Amniotic stem cell (primary cell): ENCODE data around the gene IMMP1L.

Experiments used
- DNase-seq: peaks from one replicate; lab custom pipeline; 2025; lab: John Stamatoyannopoulos, UW

IMMP1L gene

DNA sequence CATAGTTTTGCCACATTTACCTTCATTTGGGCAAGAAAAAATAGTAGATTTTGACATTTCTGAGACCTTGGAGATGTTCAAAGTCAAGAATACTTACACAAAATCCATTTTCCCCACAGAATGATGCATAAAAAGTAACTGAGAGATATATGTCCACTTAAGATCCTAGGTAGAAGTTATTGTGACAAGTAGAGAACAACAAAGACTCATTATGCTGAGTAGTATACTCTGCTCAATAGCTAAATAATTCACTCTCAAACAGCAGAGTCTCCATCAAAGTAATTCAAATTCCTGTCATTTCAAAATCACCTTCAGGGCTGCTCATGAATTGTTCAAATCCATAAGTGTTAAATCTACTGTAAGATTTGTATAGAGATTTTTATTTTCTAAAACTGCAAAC is 35.3 kb downstream of the IMMP1L start:
- DNase-seq, result no peak

- DNase-seq, result no peak
Measured at GRCh38 chr11:31464436-31464835, 45.0 kb downstream of the IMMP1L start.

- no peak for DNase-seq
Measured at GRCh38 chr11:31455177-31455576, 54.2 kb downstream of the IMMP1L start.

GRCh38 chr11:31450841-31451240 is 58.6 kb downstream of the IMMP1L start:
- no peak for DNase-seq

DNA sequence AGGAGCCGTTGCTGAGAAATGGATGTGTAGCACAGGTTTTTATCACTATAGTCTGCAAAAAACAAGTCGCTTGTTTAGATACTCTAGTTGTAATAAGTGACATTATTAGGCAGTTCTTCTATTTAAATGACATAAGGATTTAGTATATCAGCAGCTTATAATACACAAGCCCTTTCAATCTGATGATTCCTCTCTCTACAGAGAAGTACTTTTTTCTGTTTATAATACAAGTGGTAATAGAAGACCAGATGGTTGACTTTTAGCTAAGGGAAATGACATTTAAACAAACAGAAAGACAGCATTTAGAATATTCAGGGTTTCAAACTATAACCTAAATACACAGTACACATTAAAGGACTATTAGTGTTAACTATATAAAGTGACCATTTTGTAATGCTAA is 60.4 kb downstream of the IMMP1L start:
- DNase-seq, result no peak

DNA sequence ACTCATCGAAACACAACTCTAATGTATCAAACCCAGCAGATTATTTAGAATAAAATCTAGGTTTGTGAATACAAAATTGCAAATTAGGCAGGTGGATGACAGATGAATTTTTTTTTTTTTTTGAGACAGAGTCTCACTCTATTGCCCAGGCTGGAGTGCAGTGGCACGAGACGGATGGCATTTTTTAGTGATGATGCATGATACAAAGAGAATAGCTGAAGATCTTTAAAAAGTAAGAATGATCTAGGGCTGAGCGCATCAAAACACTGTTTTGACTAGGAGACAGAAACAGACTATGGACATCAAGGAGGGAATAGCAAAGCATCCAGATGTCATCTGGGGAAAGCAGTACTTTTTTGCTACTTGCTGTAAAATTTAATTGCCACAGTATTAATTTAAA is 63.8 kb downstream of the IMMP1L start:
- no peak for DNase-seq

GRCh38 chr11:31443802-31444201 is 65.6 kb downstream of the IMMP1L start:
- DNase-seq, result no peak

GRCh38 chr11:31442086-31442485 is 67.3 kb downstream of the IMMP1L start:
- no peak for DNase-seq

DNA sequence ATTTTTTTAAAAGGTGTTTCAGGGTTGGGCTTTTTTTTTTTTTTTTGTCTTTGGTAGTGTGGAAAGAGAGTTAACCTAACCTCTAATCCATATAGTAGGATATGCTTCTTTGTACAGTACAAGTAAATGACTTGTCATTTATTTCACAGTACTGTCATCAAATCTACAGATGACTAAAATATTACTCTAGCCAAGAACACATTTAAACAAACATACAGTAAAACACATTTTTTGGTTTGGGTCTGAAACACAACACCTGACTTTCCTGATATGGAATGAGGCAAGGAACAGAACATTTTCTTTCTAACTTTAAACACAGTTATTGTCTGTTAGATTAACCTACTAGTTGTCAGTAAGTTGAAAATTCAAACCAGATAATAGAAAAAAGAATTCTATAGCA is 68.1 kb downstream of the IMMP1L start:
- no peak for DNase-seq

- peak; percentile 30 for DNase-seq
Measured at GRCh38 chr11:31437742-31438435, 71.5 kb downstream of the IMMP1L start.

- no peak for DNase-seq
Measured at GRCh38 chr11:31433851-31434250, 75.6 kb downstream of the IMMP1L start.

GRCh38 chr11:31424652-31425051 is 84.8 kb downstream of the IMMP1L start:
- no peak for DNase-seq

GRCh38 chr11:31422703-31423102 is 86.7 kb downstream of the IMMP1L start:
- no peak for DNase-seq

DNA sequence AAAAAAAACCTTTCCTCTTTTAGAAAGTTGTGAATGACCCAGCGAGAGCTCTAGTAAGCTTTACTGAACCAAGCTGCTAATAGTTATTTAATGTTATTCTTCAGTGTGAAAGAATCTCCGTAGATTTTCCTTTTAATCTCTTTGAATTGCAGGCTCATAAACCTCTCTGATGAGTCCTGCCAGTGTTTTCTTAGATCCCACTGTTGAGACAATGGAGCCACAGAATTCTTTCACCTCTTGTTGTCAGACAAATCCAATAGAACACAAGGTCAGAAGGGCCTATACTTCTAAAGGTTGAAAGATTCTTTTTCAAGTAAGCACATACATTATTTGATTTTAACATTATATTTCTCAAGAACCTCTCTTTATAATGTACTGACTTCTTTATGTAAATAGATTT is 87.6 kb downstream of the IMMP1L start:
- no peak for DNase-seq

GRCh38 chr11:31419669-31420068 is 89.8 kb downstream of the IMMP1L start:
- DNase-seq, result no peak

DNA sequence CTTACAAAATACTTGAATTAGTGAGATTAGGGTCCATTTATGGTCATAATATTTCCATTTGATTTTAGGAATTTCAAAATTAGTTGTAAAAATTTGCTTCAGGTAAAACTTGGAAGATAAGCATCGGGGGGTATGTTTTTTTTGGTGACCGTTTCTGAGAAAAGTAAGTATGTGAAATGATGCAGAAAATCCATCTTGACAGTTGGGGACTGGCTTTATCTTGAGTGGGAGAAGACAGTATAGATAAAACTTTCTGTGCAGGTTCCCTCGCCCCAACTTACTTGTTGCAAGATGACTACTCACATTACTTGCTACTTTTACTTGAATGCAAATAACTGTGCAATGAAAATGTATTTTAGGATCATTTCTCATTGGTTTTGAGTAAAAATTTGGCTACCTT is 90.3 kb downstream of the IMMP1L start:
- DNase-seq, result no peak

GRCh38 chr11:31417816-31418215 is 91.6 kb downstream of the IMMP1L start:
- no peak for DNase-seq

DNA sequence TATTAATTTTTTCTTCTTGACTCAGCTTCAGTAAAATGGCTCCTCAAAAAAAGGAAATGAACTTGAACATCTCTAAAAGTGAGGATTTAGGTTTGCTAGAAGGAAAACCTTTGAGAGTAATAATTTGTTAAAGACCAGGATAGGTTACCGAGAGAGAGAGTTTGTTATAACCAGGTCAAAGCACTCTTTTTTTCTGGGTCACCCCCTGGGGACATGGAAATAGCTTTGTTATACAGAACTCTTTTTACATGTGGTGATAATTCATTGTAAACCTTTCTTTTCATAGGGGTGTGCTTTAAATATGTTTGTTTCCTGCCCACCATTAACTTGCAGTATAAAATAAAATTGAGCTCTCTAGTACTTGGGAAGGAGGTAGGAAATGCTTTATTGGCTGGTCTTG is 92.1 kb downstream of the IMMP1L start:
- DNase-seq, result no peak

DNA sequence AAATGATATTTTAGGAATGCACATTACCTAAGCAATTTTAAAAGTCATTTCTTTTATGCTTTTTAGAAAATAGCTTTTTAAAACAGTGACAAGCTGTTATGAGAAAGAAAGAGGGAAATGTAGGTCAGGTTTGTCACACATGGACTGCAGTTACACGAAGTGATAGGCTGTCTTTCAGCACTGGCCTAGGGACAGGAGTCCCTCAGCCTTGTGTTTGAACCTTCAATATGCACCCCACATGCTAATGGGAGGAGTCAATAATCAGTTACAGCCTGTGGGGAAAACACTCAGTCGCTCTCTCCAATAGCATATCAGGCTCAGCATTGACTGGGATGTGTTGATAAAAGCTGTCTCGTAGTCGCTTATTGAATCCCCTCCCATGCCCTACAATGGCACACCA is 94.0 kb downstream of the IMMP1L start:
- DNase-seq, result no peak

- no peak for DNase-seq
Measured at GRCh38 chr11:31414338-31414737, 95.1 kb downstream of the IMMP1L start.

- DNase-seq, result no peak
Measured at GRCh38 chr11:31412946-31413345, 96.5 kb downstream of the IMMP1L start.

DNA sequence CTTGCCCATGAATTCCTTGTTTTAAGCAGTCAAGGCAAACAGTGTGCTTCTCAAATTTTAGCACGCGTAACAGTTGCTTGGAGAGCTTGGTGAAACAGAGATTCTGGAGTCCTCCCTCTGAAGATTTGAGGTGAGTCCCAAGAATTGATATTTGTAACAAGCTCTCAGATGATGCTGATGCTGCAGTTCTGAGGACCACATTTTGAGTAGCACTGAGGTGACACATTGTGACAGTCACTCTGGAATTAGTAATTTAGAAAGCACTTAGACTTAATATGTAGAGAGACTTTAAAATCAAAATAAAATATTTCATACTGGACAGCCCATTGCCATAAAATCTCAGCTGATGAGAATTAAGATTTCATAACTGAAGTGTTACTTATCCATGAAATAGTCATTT is 101.2 kb downstream of the IMMP1L start:
- DNase-seq, result no peak

- DNase-seq, result no peak
Measured at GRCh38 chr11:31404614-31405013, 104.8 kb downstream of the IMMP1L start.

DNA sequence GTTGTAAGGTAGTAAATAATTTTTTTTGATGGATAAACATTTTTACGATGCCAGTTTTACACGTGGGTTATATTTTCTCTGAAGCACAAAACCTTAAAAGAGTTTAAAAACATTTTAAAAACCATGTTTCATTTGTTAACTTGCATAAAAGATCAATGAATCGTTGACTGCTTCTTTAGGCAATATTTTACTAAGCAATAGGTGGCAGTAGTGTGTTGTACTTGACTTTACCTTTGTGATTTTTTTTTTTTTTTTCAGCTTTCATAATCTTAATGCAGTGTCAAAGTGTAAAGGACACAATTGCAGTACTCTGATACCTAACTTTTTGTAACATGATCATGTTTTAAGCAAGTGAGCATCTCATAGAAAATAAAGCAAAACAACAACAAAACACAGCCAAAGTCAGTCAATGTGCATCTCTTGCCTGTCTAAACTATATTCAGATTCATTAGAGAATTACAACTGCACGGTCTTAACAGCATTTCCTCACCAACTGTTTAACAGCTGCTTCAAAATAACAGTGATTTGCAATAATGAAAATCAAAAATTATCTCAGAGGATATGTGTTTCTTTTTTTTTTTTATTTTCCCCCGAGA is 112.1 kb downstream of the IMMP1L start:
- peak; percentile 13 for DNase-seq
